ENCODE measurements around the gene USP2.

DNA sequence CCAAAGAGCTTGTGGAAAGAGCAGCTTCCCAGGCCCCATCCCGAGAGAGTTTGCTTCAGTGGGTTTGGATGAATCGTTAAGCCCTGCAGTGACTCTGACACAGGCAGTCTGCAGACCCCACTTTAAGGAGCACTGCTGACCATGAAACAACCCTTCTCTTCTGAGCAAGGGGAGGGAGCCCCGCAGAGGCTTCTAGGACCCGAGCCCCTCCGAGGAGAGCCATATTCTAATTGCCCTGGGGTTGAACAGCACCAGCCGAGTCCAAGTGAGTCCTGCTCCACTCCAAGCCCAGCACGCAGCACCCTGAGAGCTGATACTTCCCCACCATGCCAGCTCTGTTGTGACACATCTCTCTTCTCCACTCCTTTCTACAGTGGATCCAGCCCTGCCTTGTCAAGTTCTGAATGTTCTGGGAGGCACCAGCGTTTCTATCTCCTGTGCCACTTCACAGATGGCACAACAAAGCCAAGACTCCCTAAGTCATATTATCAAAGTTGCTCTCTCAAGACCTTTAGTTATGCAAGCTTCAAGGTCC lies 10.4 kb downstream of the USP2 start:
- TF ChIP-seq, protein P1, sequence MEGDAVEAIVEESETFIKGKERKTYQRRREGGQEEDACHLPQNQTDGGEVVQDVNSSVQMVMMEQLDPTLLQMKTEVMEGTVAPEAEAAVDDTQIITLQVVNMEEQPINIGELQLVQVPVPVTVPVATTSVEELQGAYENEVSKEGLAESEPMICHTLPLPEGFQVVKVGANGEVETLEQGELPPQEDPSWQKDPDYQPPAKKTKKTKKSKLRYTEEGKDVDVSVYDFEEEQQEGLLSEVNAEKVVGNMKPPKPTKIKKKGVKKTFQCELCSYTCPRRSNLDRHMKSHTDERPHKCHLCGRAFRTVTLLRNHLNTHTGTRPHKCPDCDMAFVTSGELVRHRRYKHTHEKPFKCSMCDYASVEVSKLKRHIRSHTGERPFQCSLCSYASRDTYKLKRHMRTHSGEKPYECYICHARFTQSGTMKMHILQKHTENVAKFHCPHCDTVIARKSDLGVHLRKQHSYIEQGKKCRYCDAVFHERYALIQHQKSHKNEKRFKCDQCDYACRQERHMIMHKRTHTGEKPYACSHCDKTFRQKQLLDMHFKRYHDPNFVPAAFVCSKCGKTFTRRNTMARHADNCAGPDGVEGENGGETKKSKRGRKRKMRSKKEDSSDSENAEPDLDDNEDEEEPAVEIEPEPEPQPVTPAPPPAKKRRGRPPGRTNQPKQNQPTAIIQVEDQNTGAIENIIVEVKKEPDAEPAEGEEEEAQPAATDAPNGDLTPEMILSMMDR (IDR thresholded peaks at IDR 0.05): no peak
- TF ChIP-seq POLR2A (IDR thresholded peaks at IDR 0.05): no peak
